ENCODE results near the gene PPFIA4.

PPFIA4 gene

GRCh38 chr1:203099805-203100515 is 73.7 kb downstream of the PPFIA4 start:
- DNase-seq (ENCODE audit: low read depth): no peak

GRCh38 chr1:203100516-203100869 is 74.2 kb downstream of the PPFIA4 start:
- no peak for DNase-seq (ENCODE audit: low read depth)

- DNase-seq (ENCODE audit: low read depth): no peak
Observed at GRCh38 chr1:203101813-203102634, 75.7 kb downstream of the PPFIA4 start.

- DNase-seq (ENCODE audit: low read depth): no peak
Observed at GRCh38 chr1:203103216-203103615, 76.9 kb downstream of the PPFIA4 start.

GRCh38 chr1:203103829-203104495 is 77.7 kb downstream of the PPFIA4 start:
- no peak for DNase-seq (ENCODE audit: low read depth)

- DNase-seq (ENCODE audit: low read depth): no peak
Observed at GRCh38 chr1:203104789-203105390, 78.6 kb downstream of the PPFIA4 start.

- DNase-seq (ENCODE audit: low read depth): no peak
Observed at GRCh38 chr1:203112475-203112874, 86.2 kb downstream of the PPFIA4 start.

GRCh38 chr1:203113308-203113707 is 87.0 kb downstream of the PPFIA4 start:
- no peak for DNase-seq (ENCODE audit: low read depth)

- no peak for DNase-seq (ENCODE audit: low read depth)
Observed at GRCh38 chr1:203114202-203114601, 87.9 kb downstream of the PPFIA4 start.

GRCh38 chr1:203116091-203116820 is 90.0 kb downstream of the PPFIA4 start:
- DNase-seq (ENCODE audit: low read depth): no peak

GRCh38 chr1:203117611-203118575 is 91.6 kb downstream of the PPFIA4 start:
- DNase-seq (ENCODE audit: low read depth): no peak

GRCh38 chr1:203120325-203121153 is 94.2 kb downstream of the PPFIA4 start:
- no peak for DNase-seq (ENCODE audit: low read depth)

GRCh38 chr1:203121186-203122015 is 95.1 kb downstream of the PPFIA4 start:
- no peak for DNase-seq (ENCODE audit: low read depth)

GRCh38 chr1:203122159-203122558 is 95.9 kb downstream of the PPFIA4 start:
- no peak for DNase-seq (ENCODE audit: low read depth)

GRCh38 chr1:203124011-203124410 is 97.7 kb downstream of the PPFIA4 start:
- DNase-seq (ENCODE audit: low read depth): no peak

- no peak for DNase-seq (ENCODE audit: low read depth)
Observed at GRCh38 chr1:203124546-203125317, 98.4 kb downstream of the PPFIA4 start.

- DNase-seq (ENCODE audit: low read depth): no peak
Observed at GRCh38 chr1:203126151-203126865, 100.0 kb downstream of the PPFIA4 start.
